HL-60 (cell line): ENCODE results near the gene TMCC3.

Experiments used
- CTCF ChIP-seq: IDR thresholded peaks from one replicate; pipeline ENCODE4 v1.5.1; 2011; ENCODE audit warnings: low read length, control low read depth, inconsistent platforms; ENCODE audit not compliant: insufficient read depth
- GABPA ChIP-seq: IDR thresholded peaks from 2 replicates; pipeline ENCODE4 v1.6.1; 2012; ENCODE audit warnings: low read depth
- POLR2AphosphoS5 ChIP-seq: IDR thresholded peaks from 2 replicates; pipeline ENCODE4 v1.6.1; 2012; ENCODE audit warnings: low read depth
- REST ChIP-seq: IDR thresholded peaks from 2 replicates; pipeline ENCODE4 v1.6.1; 2012; ENCODE audit warnings: low read depth; ENCODE audit not compliant: insufficient replicate concordance

- TF ChIP-seq REST: no peak
- no peak for TF ChIP-seq POLR2AphosphoS5
- no peak for TF ChIP-seq CTCF
- TF ChIP-seq GABPA: no peak
Measured at GRCh38 chr12:94643606-94644005, 6.8 kb downstream of the TMCC3 start.
